ENCODE measurements around the gene PCCA.
A peak's percentile ranks its signal among the peaks of the same experiment; 100 is the strongest.
"Not testable (repeated sequence)": the region's sequence is repeated elsewhere in the genome, so short reads cannot be mapped to it uniquely, and the experiment has no call there.

PCCA gene

DNA sequence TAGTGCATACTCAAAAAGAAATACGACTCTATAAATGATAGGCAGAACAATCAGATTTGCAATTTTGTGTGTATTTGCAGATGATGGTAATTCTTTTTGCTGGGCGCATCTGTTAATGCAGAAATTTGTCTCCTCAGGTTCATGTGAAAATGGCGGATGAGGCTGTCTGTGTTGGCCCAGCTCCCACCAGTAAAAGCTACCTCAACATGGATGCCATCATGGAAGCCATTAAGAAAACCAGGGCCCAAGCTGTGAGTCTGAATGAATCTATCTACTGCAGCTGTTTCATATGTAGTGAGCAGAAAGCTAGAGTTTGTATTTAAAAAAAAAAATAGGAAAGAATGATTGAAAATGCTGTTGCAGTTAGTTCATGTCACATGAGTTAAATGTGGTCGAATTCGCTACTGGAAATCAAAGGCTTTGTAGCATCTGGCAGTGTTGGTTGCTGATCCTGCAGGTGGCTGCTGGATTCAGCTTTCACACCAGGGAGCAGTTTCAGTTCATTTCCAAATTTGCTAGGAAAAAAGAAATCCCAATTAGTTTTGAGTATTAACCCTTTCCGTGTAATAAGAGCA is 66.0 kb downstream of the PCCA start:
- Histone ChIP-seq H3K9me3 (ENCODE audit: control insufficient read depth, insufficient read depth, low read length) (no peaks in the 10 kb centered on the region), H3K27me3 (ENCODE audit: control insufficient read depth, insufficient read depth, low read length) (no peaks in the 10 kb centered on the region), H3K4me3 (ENCODE audit: low read length) (no peak overlapping the region), H3K27ac (ENCODE audit: low read length) (no peak overlapping the region), H3K36me3 (ENCODE audit: control insufficient read depth, insufficient read depth, low read length) (no peaks in the 10 kb centered on the region), H3K4me1 (ENCODE audit: control insufficient read depth, insufficient read depth, low read length) (peaks cover 4% of the 10 kb centered on the region; the same call in 1 of the 2 replicates)
- no CpG with 5 or more reads among the region's 6 CpGs for WGBS (ENCODE audit: insufficient coverage, insufficient read length)
- no peak for DNase-seq (ENCODE audit: low read depth, low spot score)

DNA sequence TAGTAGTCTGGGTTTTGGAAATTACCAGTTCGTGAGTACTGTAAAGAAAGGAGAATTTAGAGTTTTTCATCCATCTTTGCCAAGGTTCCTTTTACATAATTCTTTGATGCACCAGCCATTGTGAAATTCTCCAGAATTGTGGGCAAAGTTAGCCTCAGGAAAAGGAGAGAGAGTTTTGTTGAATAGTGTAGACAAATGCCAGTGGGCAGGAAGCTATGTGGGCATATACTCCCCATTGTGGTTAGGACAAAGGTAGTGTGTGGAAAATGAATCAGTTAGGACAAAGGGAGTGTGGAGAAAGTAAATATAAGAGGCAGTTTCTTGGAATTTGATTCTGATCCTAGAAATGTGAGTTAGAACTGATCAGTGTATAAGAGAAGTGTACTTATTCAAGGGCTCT is 67.9 kb downstream of the PCCA start:
- WGBS (ENCODE audit: insufficient coverage, insufficient read length), result no CpG with 5 or more reads among the region's 1 CpG
- DNase-seq (ENCODE audit: low read depth, low spot score), result no peak
- Histone ChIP-seq H3K36me3 (ENCODE audit: control insufficient read depth, insufficient read depth, low read length) (no peaks in the 10 kb centered on the region), H3K9me3 (ENCODE audit: control insufficient read depth, insufficient read depth, low read length) (no peaks in the 10 kb centered on the region), H3K4me1 (ENCODE audit: control insufficient read depth, insufficient read depth, low read length) (peaks cover 4% of the 10 kb centered on the region), H3K27ac (ENCODE audit: low read length) (no peak overlapping the region), H3K4me3 (ENCODE audit: low read length) (no peak overlapping the region), H3K27me3 (ENCODE audit: control insufficient read depth, insufficient read depth, low read length) (no peaks in the 10 kb centered on the region)

DNA sequence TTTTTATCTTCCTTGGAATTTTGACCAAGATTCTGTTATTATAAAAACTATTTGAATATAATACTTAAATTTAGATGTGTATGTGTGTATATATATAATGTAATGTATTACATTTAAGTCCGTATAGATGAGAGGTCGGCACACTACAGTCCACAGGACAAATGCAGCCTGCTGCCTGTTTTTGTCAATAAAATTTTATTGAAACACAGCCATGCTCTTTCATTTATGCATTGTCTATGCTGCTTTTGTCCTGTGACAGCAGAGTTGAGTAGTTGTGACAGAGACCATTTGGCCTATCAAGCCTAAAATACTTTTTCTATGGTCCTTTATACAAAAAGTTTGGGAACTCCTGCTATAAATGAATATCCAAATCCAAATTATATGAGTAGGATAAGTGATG is 69.7 kb downstream of the PCCA start:
- Histone ChIP-seq H3K4me1 (ENCODE audit: control insufficient read depth, insufficient read depth, low read length) (peaks cover 4% of the 10 kb centered on the region), H3K27me3 (ENCODE audit: control insufficient read depth, insufficient read depth, low read length) (no peaks in the 10 kb centered on the region), H3K9me3 (ENCODE audit: control insufficient read depth, insufficient read depth, low read length) (no peaks in the 10 kb centered on the region), H3K4me3 (ENCODE audit: low read length) (no peak overlapping the region), H3K36me3 (ENCODE audit: control insufficient read depth, insufficient read depth, low read length) (no peaks in the 10 kb centered on the region), H3K27ac (ENCODE audit: low read length) (no peak overlapping the region)
- no peak for DNase-seq (ENCODE audit: low read depth, low spot score)
- WGBS (ENCODE audit: insufficient coverage, insufficient read length), result no CpG with 5 or more reads among the region's 2 CpGs

DNA sequence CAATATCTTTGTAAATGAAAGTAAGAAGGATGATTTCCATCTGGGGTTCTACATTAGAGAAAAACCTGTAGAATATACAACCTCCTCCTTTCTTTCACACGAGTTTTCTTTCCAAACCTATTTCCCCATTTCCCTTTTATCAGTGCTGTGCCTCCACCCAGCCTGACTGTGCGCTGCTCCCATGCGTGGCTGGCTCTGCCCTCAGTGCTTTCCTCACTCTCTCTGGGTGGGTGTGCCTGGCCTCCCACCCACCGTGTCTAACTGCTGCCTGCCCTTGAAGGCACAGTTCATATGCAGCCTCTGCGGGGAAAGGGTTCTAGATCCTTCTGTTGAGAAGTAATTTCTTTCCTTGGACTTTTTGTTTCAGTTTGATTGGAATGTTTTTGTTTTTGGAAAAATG is 70.7 kb downstream of the PCCA start:
- no peak overlapping the region for H3K4me3 ChIP-seq (ENCODE audit: low read length)
- no CpG with 5 or more reads among the region's 5 CpGs for WGBS (ENCODE audit: insufficient coverage, insufficient read length)
- H3K4me1 ChIP-seq (ENCODE audit: control insufficient read depth, insufficient read depth, low read length), result peaks cover 3% of the 10 kb centered on the region; the same call in 1 of the 2 replicates
- DNase-seq (ENCODE audit: low read depth, low spot score), result no peak
- no peaks in the 10 kb centered on the region for H3K9me3 ChIP-seq (ENCODE audit: control insufficient read depth, insufficient read depth, low read length)
- H3K36me3 ChIP-seq (ENCODE audit: control insufficient read depth, insufficient read depth, low read length), result no peaks in the 10 kb centered on the region
- no peaks in the 10 kb centered on the region for H3K27me3 ChIP-seq (ENCODE audit: control insufficient read depth, insufficient read depth, low read length)
- no peak overlapping the region for H3K27ac ChIP-seq (ENCODE audit: low read length)

DNA sequence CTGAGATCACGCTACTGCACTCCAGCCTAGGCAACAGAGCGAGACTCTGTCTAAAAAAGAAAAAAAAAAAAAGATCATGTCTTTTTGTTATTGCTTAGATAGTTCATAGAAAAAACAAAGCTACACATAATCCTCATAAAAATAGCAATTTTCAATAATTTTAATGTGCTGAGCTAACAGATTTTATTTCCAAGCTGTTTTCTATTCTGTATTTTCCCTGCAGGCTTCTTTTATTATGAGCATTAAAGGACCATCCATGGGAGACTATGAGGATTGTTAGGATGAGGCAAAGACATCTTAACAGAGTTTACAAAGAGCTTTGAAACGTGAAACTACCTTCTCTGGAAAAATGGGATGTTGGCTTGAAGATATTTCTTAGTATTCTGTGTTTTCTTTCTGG is 71.6 kb downstream of the PCCA start:
- Histone ChIP-seq H3K36me3 (ENCODE audit: control insufficient read depth, insufficient read depth, low read length) (no peaks in the 10 kb centered on the region), H3K4me3 (ENCODE audit: low read length) (no peak overlapping the region), H3K4me1 (ENCODE audit: control insufficient read depth, insufficient read depth, low read length) (peaks cover 3% of the 10 kb centered on the region; the same call in 1 of the 2 replicates), H3K27me3 (ENCODE audit: control insufficient read depth, insufficient read depth, low read length) (no peaks in the 10 kb centered on the region), H3K9me3 (ENCODE audit: control insufficient read depth, insufficient read depth, low read length) (no peaks in the 10 kb centered on the region), H3K27ac (ENCODE audit: low read length) (no peak overlapping the region)
- DNase-seq (ENCODE audit: low read depth, low spot score), result no peak
- no CpG with 5 or more reads among the region's 3 CpGs for WGBS (ENCODE audit: insufficient coverage, insufficient read length)

DNA sequence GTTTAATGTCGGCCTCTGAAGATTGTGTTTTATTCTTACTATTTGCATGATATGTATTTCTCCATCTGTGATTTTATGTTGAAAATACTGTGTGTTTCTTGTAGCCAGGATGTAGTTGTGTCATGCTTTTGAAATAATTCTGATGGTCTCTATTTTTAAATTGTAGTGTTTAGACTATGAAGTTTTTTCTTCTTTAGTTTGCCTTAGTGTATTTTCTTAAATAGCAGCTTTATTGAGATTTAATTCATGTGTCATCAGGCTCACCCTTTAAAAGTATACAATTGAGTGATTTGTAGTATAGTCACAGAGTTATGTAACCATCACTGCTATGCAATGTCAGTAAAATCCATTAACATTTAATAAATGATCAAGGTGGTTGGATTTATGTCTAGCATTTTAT is 74.5 kb downstream of the PCCA start:
- no peak overlapping the region for H3K4me3 ChIP-seq (ENCODE audit: low read length)
- no CpG with 5 or more reads among the region's 1 CpG for WGBS (ENCODE audit: insufficient coverage, insufficient read length)
- no peaks in the 10 kb centered on the region for H3K9me3 ChIP-seq (ENCODE audit: control insufficient read depth, insufficient read depth, low read length)
- H3K27me3 ChIP-seq (ENCODE audit: control insufficient read depth, insufficient read depth, low read length), result no peaks in the 10 kb centered on the region
- H3K4me1 ChIP-seq (ENCODE audit: control insufficient read depth, insufficient read depth, low read length), result peaks cover 3% of the 10 kb centered on the region; the same call in 1 of the 2 replicates
- H3K27ac ChIP-seq (ENCODE audit: low read length), result no peak overlapping the region
- H3K36me3 ChIP-seq (ENCODE audit: control insufficient read depth, insufficient read depth, low read length), result no peaks in the 10 kb centered on the region
- no peak for DNase-seq (ENCODE audit: low read depth, low spot score)

DNA sequence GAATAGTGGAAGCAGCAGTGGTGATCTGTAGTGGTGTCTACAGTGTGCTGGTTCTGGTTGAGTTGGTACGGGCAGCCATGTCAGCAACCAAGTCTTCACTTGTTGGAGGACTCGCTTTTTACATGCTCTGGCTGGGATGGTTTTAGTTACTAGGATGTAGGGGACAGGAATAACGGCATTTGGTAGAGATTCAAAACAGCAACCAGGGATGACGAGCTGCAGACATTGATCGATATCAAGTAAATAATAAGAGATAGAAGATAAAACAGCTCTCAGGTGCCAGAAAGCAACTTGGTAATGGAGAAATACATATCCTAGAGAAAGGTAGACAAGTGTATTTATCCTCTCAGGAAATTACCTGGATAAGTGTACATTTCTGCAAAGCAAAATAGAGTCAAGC is 84.3 kb downstream of the PCCA start:
- Histone ChIP-seq H3K4me1 (ENCODE audit: control insufficient read depth, insufficient read depth, low read length) (no peaks in the 10 kb centered on the region; the same call in 1 of the 2 replicates), H3K9me3 (ENCODE audit: control insufficient read depth, insufficient read depth, low read length) (no peaks in the 10 kb centered on the region), H3K36me3 (ENCODE audit: control insufficient read depth, insufficient read depth, low read length) (no peaks in the 10 kb centered on the region), H3K4me3 (ENCODE audit: low read length) (no peak overlapping the region), H3K27ac (ENCODE audit: low read length) (no peak overlapping the region), H3K27me3 (ENCODE audit: control insufficient read depth, insufficient read depth, low read length) (no peaks in the 10 kb centered on the region)
- DNase-seq (ENCODE audit: low read depth, low spot score), result no peak
- whole genome bisulfite sequencing (ENCODE audit: insufficient coverage, insufficient read length), result no CpG with 5 or more reads among the region's 5 CpGs

DNA sequence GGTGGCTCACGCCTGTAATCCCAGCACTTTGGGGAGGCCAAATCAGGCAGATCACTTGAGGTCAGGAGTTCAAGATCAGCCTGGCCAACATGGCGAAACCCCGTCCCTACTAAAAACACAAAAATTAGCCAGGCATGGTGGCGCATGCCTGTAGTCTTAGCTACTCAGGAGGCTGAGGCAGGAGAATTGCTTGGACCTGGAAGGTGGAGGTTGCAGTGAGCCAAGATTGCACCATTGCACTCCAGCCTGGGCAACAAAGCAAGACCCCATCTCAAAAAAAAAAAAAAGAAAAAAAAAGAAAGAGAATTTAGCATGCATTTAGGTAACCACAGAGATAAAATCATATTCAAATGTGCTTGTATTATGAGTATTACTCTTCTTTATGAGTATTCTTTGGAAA is 85.6 kb downstream of the PCCA start:
- H3K36me3 ChIP-seq (ENCODE audit: control insufficient read depth, insufficient read depth, low read length); H3K27ac ChIP-seq (ENCODE audit: low read length); H3K4me3 ChIP-seq (ENCODE audit: low read length); H3K4me1 ChIP-seq (ENCODE audit: control insufficient read depth, insufficient read depth, low read length); DNase-seq (ENCODE audit: low read depth, low spot score); H3K9me3 ChIP-seq (ENCODE audit: control insufficient read depth, insufficient read depth, low read length); H3K27me3 ChIP-seq (ENCODE audit: control insufficient read depth, insufficient read depth, low read length): not testable (repeated sequence)
- no CpG with 5 or more reads among the region's 4 CpGs for WGBS (ENCODE audit: insufficient coverage, insufficient read length)

DNA sequence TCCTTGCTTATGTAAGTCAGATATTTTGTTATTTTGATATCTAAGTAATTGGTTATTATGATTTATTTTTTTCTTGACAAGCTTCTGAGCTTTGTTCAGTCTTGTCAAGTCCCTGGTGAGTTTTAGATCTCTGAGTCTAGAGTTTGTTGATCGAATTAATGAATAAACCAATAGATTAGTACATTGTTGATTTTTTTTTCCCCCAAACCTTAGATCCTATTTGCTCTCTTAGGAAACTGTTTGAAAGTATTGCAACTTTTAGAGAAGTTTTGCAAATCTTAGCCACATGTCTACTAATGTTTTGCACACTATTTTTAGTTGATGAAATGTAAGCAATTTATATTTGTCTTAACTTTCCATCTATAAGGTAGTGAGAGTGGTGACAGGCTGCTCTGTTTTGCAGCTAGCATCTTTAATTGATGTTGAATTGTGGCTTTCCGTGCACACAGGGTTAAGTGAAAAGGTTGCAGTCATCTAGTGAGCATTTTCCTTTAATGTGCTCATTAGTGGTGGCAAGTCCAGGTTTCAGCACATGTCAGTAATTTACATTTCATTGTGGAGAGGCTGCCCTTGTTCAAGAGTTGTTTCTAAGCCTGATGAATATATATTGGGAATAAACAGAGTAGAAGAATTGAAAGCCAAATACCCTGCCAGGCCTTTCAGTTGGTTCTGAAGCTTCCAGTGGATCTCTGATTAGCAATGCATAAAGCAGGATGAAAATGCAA is 86.3 kb downstream of the PCCA start:
- Histone ChIP-seq H3K36me3 (ENCODE audit: control insufficient read depth, insufficient read depth, low read length) (no peaks in the 10 kb centered on the region), H3K9me3 (ENCODE audit: control insufficient read depth, insufficient read depth, low read length) (no peaks in the 10 kb centered on the region), H3K27me3 (ENCODE audit: control insufficient read depth, insufficient read depth, low read length) (no peaks in the 10 kb centered on the region), H3K27ac (ENCODE audit: low read length) (peak overlapping the region; percentile 63), H3K4me1 (ENCODE audit: control insufficient read depth, insufficient read depth, low read length) (no peaks in the 10 kb centered on the region; the same call in 1 of the 2 replicates), H3K4me3 (ENCODE audit: low read length) (no peak overlapping the region)
- WGBS (ENCODE audit: insufficient coverage, insufficient read length), result no CpG with 5 or more reads among the region's 2 CpGs
- no peak for DNase-seq (ENCODE audit: low read depth, low spot score)

DNA sequence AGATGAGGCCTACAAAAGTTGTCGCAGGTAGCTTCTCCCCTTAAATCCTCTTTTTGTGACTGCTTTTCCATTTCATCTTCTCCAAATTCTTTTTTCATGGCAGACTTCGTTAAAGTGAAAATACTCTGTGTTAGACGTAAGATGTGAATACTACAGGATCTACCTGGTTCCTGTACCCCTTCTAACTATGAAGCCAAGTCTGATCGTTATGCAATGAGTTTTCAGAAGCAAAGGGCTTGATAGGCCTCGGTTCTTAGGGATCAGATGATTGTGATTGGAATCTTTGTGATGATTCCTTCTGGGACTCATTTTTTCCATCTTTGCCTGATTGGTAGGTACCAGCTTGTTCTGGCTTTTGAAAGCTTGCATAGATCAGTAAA is 86.9 kb downstream of the PCCA start:
- no peaks in the 10 kb centered on the region; the same call in 1 of the 2 replicates for H3K4me1 ChIP-seq (ENCODE audit: control insufficient read depth, insufficient read depth, low read length)

More for the DNA sequence above, 86.9 kb downstream of the PCCA start:
- no CpG with 5 or more reads among the region's 5 CpGs for WGBS (ENCODE audit: insufficient coverage, insufficient read length)
- H3K9me3 ChIP-seq (ENCODE audit: control insufficient read depth, insufficient read depth, low read length), result no peaks in the 10 kb centered on the region
- no peaks in the 10 kb centered on the region for H3K36me3 ChIP-seq (ENCODE audit: control insufficient read depth, insufficient read depth, low read length)
- no peaks in the 10 kb centered on the region for H3K27me3 ChIP-seq (ENCODE audit: control insufficient read depth, insufficient read depth, low read length)
- H3K4me3 ChIP-seq (ENCODE audit: low read length), result no peak overlapping the region
- no peak for DNase-seq (ENCODE audit: low read depth, low spot score)
- peak overlapping the region; percentile 63 for H3K27ac ChIP-seq (ENCODE audit: low read length)
